Loucy (cell line): Measurements from ENCODE around the gene SERTAD1.

ENCODE experiments used
- CTCF ChIP-seq: fragments of 200-600 bp; sonication (generic); conservative IDR thresholded peaks from 2 replicates; pipeline ENCODE4 v1.5.1; 2014; ENCODE audit warnings: mild to moderate bottlenecking, antibody characterized with exemption, low read length
- EZH2phosphoT487 ChIP-seq: fragments of 200-600 bp; IDR thresholded peaks from 2 replicates; pipeline ENCODE4 v1.6.1; 2018; ENCODE audit warnings: antibody characterized with exemption, mild to moderate bottlenecking, moderate library complexity, borderline replicate concordance

GRCh38 chr19:40465557-40466218 lies 39.9 kb upstream of the SERTAD1 start, which contains the start of gene BLVRB:
- TF ChIP-seq CTCF (no peak), EZH2phosphoT487 (no peak)
